Body of pancreas (tissue), 4 donors: ENCODE measurements around the gene STK32B.

Source experiments
- POLR2A ChIP-seq, 3 donors: fragments of 450-650 bp; IDR thresholded peaks; one replicate each; pipeline ENCODE4 v1.6.1; 2016; ENCODE audit warnings: antibody characterized with exemption in 3 of 3, mild to moderate bottlenecking in 2 of 3
- TF ChIP-seq, protein P1 (sequence below), 7 experiments: fragments of 450-650 bp in 4 of 7; fragments of 200-600 bp in 3 of 7; sonication (generic) in 3 of 7; IDR thresholded peaks; one replicate each; pipeline ENCODE4 v1.5.1; 2016 to 2019; ENCODE audit warnings: antibody characterized with exemption in 7 of 7

DNA sequence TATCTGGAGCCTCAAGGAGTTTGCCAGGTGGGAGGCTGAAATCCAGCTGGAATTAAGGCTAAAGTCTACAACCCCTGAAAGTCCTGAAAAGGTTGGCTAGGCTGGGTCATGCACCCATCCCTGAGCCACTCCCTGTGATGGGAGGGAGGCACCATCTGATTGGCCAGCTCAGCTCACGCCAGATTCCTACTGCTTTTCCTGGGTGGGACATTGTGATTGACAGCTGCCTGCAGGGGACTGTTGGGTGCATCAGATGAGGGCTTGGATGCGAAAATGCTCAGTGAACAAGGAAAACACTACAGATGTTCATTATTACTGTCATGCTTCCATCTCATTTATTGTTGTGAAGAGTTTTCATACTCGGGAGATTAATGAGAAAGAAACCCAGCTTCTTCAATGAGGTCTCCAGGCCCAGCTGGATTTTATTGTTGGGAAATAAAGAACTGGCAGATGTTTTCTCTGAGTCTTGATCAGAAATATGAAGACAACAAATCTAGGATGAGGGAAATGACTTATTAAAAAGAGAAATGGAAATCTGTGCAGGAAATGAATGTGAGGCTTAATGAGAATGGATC lies 185.9 kb downstream of the STK32B start:
- TF ChIP-seq, protein P1, sequence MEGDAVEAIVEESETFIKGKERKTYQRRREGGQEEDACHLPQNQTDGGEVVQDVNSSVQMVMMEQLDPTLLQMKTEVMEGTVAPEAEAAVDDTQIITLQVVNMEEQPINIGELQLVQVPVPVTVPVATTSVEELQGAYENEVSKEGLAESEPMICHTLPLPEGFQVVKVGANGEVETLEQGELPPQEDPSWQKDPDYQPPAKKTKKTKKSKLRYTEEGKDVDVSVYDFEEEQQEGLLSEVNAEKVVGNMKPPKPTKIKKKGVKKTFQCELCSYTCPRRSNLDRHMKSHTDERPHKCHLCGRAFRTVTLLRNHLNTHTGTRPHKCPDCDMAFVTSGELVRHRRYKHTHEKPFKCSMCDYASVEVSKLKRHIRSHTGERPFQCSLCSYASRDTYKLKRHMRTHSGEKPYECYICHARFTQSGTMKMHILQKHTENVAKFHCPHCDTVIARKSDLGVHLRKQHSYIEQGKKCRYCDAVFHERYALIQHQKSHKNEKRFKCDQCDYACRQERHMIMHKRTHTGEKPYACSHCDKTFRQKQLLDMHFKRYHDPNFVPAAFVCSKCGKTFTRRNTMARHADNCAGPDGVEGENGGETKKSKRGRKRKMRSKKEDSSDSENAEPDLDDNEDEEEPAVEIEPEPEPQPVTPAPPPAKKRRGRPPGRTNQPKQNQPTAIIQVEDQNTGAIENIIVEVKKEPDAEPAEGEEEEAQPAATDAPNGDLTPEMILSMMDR (IDR thresholded peaks at IDR 0.05) = no peak
- TF ChIP-seq POLR2A (IDR thresholded peaks at IDR 0.05) = no peak
